Liver (tissue), 9 donors: ENCODE data around the gene EXOC4. TPM values are rescaled to one million over a fixed set of nuclear protein-coding genes. Genes with fewer than 3 reads are reported as not detected.

Experiments used
- DNase-seq: peaks from one replicate; pipeline ENCODE4 v3.0.0-alpha.2; 2017; ENCODE audit warnings: low spot score
- H3K27ac ChIP-seq, 2 donors: one replicate each; pipeline ENCODE4 v1.7.0; 2013; ENCODE audit warnings: inconsistent platforms in 2 of 2, low read length in 2 of 2, control low read depth in 1 of 2, low read depth in 1 of 2, mild to moderate bottlenecking in 1 of 2
- H3K27me3 ChIP-seq, 4 donors: one replicate each; pipeline versions ENCODE4 v1.6.1 to v1.7.0; 2013; ENCODE audit warnings: low read length in 3 of 4, inconsistent platforms in 1 of 4, mild to moderate bottlenecking in 1 of 4, moderate library complexity in 1 of 4; ENCODE audit not compliant: control insufficient read depth in 4 of 4, insufficient read depth in 4 of 4
- H3K36me3 ChIP-seq, 4 donors: one replicate each; pipeline versions ENCODE4 v1.6.1 to v1.7.0; 2013; ENCODE audit warnings: low read length in 3 of 4, mild to moderate bottlenecking in 3 of 4, low read depth in 1 of 4, moderate library complexity in 1 of 4; ENCODE audit not compliant: control insufficient read depth in 4 of 4, insufficient read depth in 3 of 4
- H3K4me1 ChIP-seq, 4 donors: one replicate each; pipeline versions ENCODE4 v1.6.1 to v1.7.0; 2013; ENCODE audit warnings: low read length in 3 of 4, mild to moderate bottlenecking in 3 of 4, moderate library complexity in 1 of 4; ENCODE audit not compliant: control insufficient read depth in 4 of 4, insufficient read depth in 4 of 4
- H3K4me3 ChIP-seq, 3 donors: one replicate each; pipeline versions ENCODE4 v1.6.1 to v1.7.0; 2013; ENCODE audit warnings: low read length in 3 of 3, control low read depth in 1 of 3, low read depth in 1 of 3, mild to moderate bottlenecking in 1 of 3
- H3K9ac ChIP-seq, 2 donors: one replicate each; pipeline ENCODE4 v1.7.0; 2013; ENCODE audit warnings: low read length in 2 of 2, mild to moderate bottlenecking in 2 of 2, moderate library complexity in 2 of 2, control low read depth in 1 of 2, low read depth in 1 of 2
- H3K9me3 ChIP-seq, 4 donors: one replicate each; pipeline versions ENCODE4 v1.6.1 to v1.7.0; 2013; ENCODE audit warnings: low read length in 3 of 4; ENCODE audit not compliant: control insufficient read depth in 4 of 4
- ATF3 ChIP-seq: IDR thresholded peaks from 2 replicates; pipeline ENCODE4 v1.6.1; 2016; ENCODE audit warnings: antibody characterized with exemption
- CTCF ChIP-seq: fragments of 150-350 bp; IDR thresholded peaks from 2 replicates; pipeline ENCODE4 v1.5.1; 2017; ENCODE audit warnings: improper control_type of control experiment, low read depth, low read length; ENCODE audit not compliant: missing input control
- EGR1 ChIP-seq, 2 donors: IDR thresholded peaks; 2 replicates each; pipeline ENCODE4 v1.6.1; 2016 to 2018; ENCODE audit warnings: antibody characterized with exemption in 2 of 2, low read depth in 2 of 2
- FOXA1 ChIP-seq: IDR thresholded peaks from 2 replicates; pipeline ENCODE4 v1.6.1; 2016; ENCODE audit warnings: antibody characterized with exemption
- HNF4A ChIP-seq, 2 donors: conservative IDR thresholded peaks; 2 replicates each; pipeline ENCODE4 v1.6.1; 2016; ENCODE audit warnings: antibody characterized with exemption in 2 of 2, mild to moderate bottlenecking in 2 of 2
- HNF4G ChIP-seq: IDR thresholded peaks from 2 replicates; pipeline ENCODE4 v1.6.1; 2016; ENCODE audit warnings: antibody characterized with exemption
- NR2F2 ChIP-seq: IDR thresholded peaks from 2 replicates; pipeline ENCODE4 v1.6.1; 2016; ENCODE audit warnings: antibody characterized with exemption
- REST ChIP-seq: IDR thresholded peaks from 2 replicates; pipeline ENCODE4 v1.6.1; 2016; ENCODE audit warnings: antibody characterized with exemption, mild to moderate bottlenecking
- RXRA ChIP-seq, 2 donors: IDR thresholded peaks; 2 replicates each; pipeline ENCODE4 v1.6.1; 2017 to 2018; ENCODE audit warnings: antibody characterized with exemption in 2 of 2, mild to moderate bottlenecking in 1 of 2
- SP1 ChIP-seq: IDR thresholded peaks from 2 replicates; pipeline ENCODE4 v1.6.1; 2018; ENCODE audit warnings: antibody characterized with exemption, mild to moderate bottlenecking
- TAF1 ChIP-seq: conservative IDR thresholded peaks from 2 replicates; pipeline ENCODE4 v1.6.1; 2016; ENCODE audit warnings: antibody characterized with exemption, mild to moderate bottlenecking
- YY1 ChIP-seq: IDR thresholded peaks from 2 replicates; pipeline ENCODE4 v1.6.1; 2016; ENCODE audit warnings: antibody characterized with exemption, mild to moderate bottlenecking
- ZBTB33 ChIP-seq: IDR thresholded peaks from 2 replicates; pipeline ENCODE4 v1.6.1; 2016; ENCODE audit warnings: antibody characterized with exemption
- WGBS: extraction: QIAGEN DNeasy Blood & Tissue Kit; methylation state at CpG from one replicate; pipeline ENCODE4 v1.1.7; 2013; 5-methylcytosine and 5-hydroxymethylcytosine counted together
- polyA plus RNA-seq, 2 donors: library from polyadenylated mRNA; stranded (reverse) in 1 of 2; unstranded in 1 of 2; fragments of 200-250 nt in 1 of 2; fragments of >200 nt in 1 of 2; fragmentation: Nextera tagmentation in 1 of 2; extraction: Ambion mirVana in 1 of 2; gene quantifications; one replicate each; pipeline versions ENCODE4 v1.2.1 to v1.2.3, GENCODE V29; 2013 to 2015
- total RNA-seq, 2 donors: library from RNA; depleted of rRNA; stranded (reverse); fragments of >200 nt; gene quantifications; one replicate each; pipeline ENCODE4 v1.2.3, GENCODE V29; 2014
- donor health status: healthy.
- donor health status: healthy.
- donor health status: healthy.
- donor health status: healthy.
- donor health status: healthy.

The EXOC4 gene
- total and polyA plus RNA-seq, 4 donors: 9.5 to 55.9 (median 23.6) TPM

- H3K9ac ChIP-seq: no peak overlapping the region
- no peak for TF ChIP-seq HNF4A (conservative IDR thresholded peaks at IDR 0.05)
- DNase-seq: no peak
- H3K4me3 ChIP-seq: no peak overlapping the region
- H3K27ac ChIP-seq: no peak overlapping the region
- H3K27me3 ChIP-seq: no peaks in the 10 kb centered on the region
- H3K9me3 ChIP-seq: no peaks in the 10 kb centered on the region
- WGBS: 96% methylated on average over 2 of the region's 2 CpGs
- H3K36me3 ChIP-seq: no peaks in the 10 kb centered on the region
- peaks cover 0 to 6% (median 4%) of the 10 kb centered on the region in 4 donors for H3K4me1 ChIP-seq
Measured at GRCh38 chr7:133248901-133249300, 4.0 kb upstream of the EXOC4 start.

- H3K4me1 ChIP-seq: peaks cover 3 to 11% (median 7%) of the 10 kb centered on the region in 4 donors
- no peaks in the 10 kb centered on the region for H3K27me3 ChIP-seq
- TF ChIP-seq YY1 (no peak), ATF3 (no peak), CTCF (no peak), REST (no peak), FOXA1 (no peak), EGR1 (IDR thresholded peaks at IDR 0.05; ENCODE audit: low read depth in 2 of 2) (no peak), NR2F2 (no peak), ZBTB33 (no peak)
- 61% methylated on average over 3 of the region's 3 CpGs for WGBS
- no peaks in the 10 kb centered on the region for H3K36me3 ChIP-seq
- no peaks in the 10 kb centered on the region for H3K9me3 ChIP-seq
- H3K4me3 ChIP-seq: no peak overlapping the region
- H3K9ac ChIP-seq: no peak overlapping the region
- no peak overlapping the region for H3K27ac ChIP-seq
- DNase-seq: no peak
Measured at GRCh38 chr7:133252506-133252857, 396 bp upstream of the EXOC4 start.

GRCh38 chr7:133253519-133253875 is 619 bp downstream of the EXOC4 start:
- H3K9ac ChIP-seq: peak overlapping the region; percentile 63 to 77
- DNase-seq: no peak
- H3K27ac ChIP-seq: peak overlapping the region; percentile 65 to 82
- H3K9me3 ChIP-seq: no peaks in the 10 kb centered on the region
- peak overlapping the region; percentile 66 to 98 (median 90) for H3K4me3 ChIP-seq
- H3K4me1 ChIP-seq: peaks cover 3 to 11% (median 7%) of the 10 kb centered on the region in 4 donors
- no peaks in the 10 kb centered on the region for H3K36me3 ChIP-seq
- H3K27me3 ChIP-seq: no peaks in the 10 kb centered on the region
- WGBS: 7% methylated on average over 7 of the region's 7 CpGs
- TF ChIP-seq NR2F2: no peak
- no peak for TF ChIP-seq HNF4A (conservative IDR thresholded peaks at IDR 0.05)
- no peak for TF ChIP-seq TAF1
- TF ChIP-seq HNF4G: no peak
- TF ChIP-seq YY1: no peak
- no peak for TF ChIP-seq CTCF
- no peak for TF ChIP-seq SP1
- TF ChIP-seq RXRA (IDR thresholded peaks at IDR 0.05): no peak
- no peak for TF ChIP-seq REST
- no peak for TF ChIP-seq ATF3
- no peak for TF ChIP-seq EGR1 (IDR thresholded peaks at IDR 0.05; ENCODE audit: low read depth in 2 of 2)
